AG04449 (cell line): Measurements from ENCODE around the gene YLPM1.
A peak's percentile ranks its signal among the peaks of the same experiment; 100 is the strongest.

ENCODE experiments used
- CTCF ChIA-PET: fragments of 350-600 bp; formaldehyde crosslinking; extraction: SDS; loops from one replicate; lab custom pipeline; 2021; ENCODE audit warnings: antibody characterized with exemption; lab: Yijun Ruan, JAX
- POLR2A ChIA-PET: fragments of 400-600, 350-600 bp; formaldehyde crosslinking; extraction: SDS; loops from one replicate; lab custom pipeline; 2020; ENCODE audit warnings: antibody characterized with exemption, inconsistent platforms; lab: Yijun Ruan, JAX
- DNase-seq: peaks from one replicate; pipeline ENCODE4 v3.0.0-alpha.2; 2010; ENCODE audit warnings: low read depth, low spot score
- H3K4me3 ChIP-seq: 2 replicates; pipeline ENCODE4 v1.5.1; 2011; ENCODE audit warnings: low read depth, mild to moderate bottlenecking, control low read depth, low read length
- CTCF ChIP-seq: IDR thresholded peaks from one replicate; pipeline ENCODE4 v1.5.1; 2011; ENCODE audit warnings: mild to moderate bottlenecking, moderate library complexity, low read length, control low read depth, inconsistent platforms; ENCODE audit not compliant: insufficient read depth; ENCODE audit errors: missing control alignments

The YLPM1 gene

GRCh38 chr14:74820288-74820687, 57.2 kb downstream of the YLPM1 start:
- DNase-seq: no peak
- ChIA-PET CTCF (no interaction called here), POLR2A (no interaction called here)
- TF ChIP-seq CTCF: no peak
- H3K4me3 ChIP-seq: no peak overlapping the region

GRCh38 chr14:74821267-74821915, 58.3 kb downstream of the YLPM1 start:
- TF ChIP-seq CTCF: no peak
- no peak overlapping the region for H3K4me3 ChIP-seq
- no peak for DNase-seq
- POLR2A ChIA-PET: no interaction called here
- CTCF ChIA-PET: interaction anchor here (1.5 kb wide), 1 partner anchor 17 kb away, joined by 6 read pairs; no protein-coding TSS in a partner anchor

- ChIA-PET CTCF (interaction anchor here (1.3 kb wide), 1 partner anchor 9 kb away, joined by 3 read pairs; no protein-coding TSS in a partner anchor), POLR2A (no interaction called here)
- no peak overlapping the region for H3K4me3 ChIP-seq
- DNase-seq: peak; percentile 14
- no peak for TF ChIP-seq CTCF
Measured at GRCh38 chr14:74824997-74825396, 61.9 kb downstream of the YLPM1 start.

- CTCF ChIA-PET: interaction anchor here (0.7 to 2.1 kb wide), 3 partner anchors 9 to 218 kb away, joined by 3 to 5 read pairs (median 4); no protein-coding TSS in a partner anchor
- no peak overlapping the region for H3K4me3 ChIP-seq
- POLR2A ChIA-PET: no interaction called here
- no peak for TF ChIP-seq CTCF
- DNase-seq: no peak
Measured at GRCh38 chr14:74826574-74826973, 63.5 kb downstream of the YLPM1 start.

GRCh38 chr14:74829251-74829650, 66.1 kb downstream of the YLPM1 start:
- ChIA-PET CTCF (interaction anchor here (0.6 to 1.0 kb wide), 2 partner anchors 220 to 374 kb away, joined by 3 read pairs; no protein-coding TSS in a partner anchor), POLR2A (no interaction called here)
- no peak for DNase-seq
- TF ChIP-seq CTCF: no peak
- no peak overlapping the region for H3K4me3 ChIP-seq

GRCh38 chr14:74832849-74833248, 69.7 kb downstream of the YLPM1 start:
- POLR2A ChIA-PET: no interaction called here
- no peak overlapping the region for H3K4me3 ChIP-seq
- no peak for DNase-seq
- no peak for TF ChIP-seq CTCF
- CTCF ChIA-PET: interaction anchor here (1.0 kb wide), 1 partner anchor 9 kb away, joined by 3 read pairs; no protein-coding TSS in a partner anchor
